ENCODE data around the gene ATP8B1. TPM values are rescaled to one million over a fixed set of nuclear protein-coding genes. Genes with fewer than 3 reads are reported as not detected.

ATP8B1 gene
- total and polyA plus RNA-seq, 2 of the 4 experiments (the other 2 are of a cell fraction) = 64.3 to 136 TPM

- Histone ChIP-seq H2BK15ac (ENCODE audit: low read depth, low read length) (0 out of 3 replicates have a peak overlapping the region, but pooled peaks have one; percentile 14), H3K9me1 (ENCODE audit: insufficient read depth, low read length) (peaks cover 11% of the 10 kb centered on the region), H3K4me1 (ENCODE audit: control insufficient read depth, insufficient read depth, low read length) (peaks cover 22% of the 10 kb centered on the region), H4K5ac (ENCODE audit: low read depth, low read length) (no peak overlapping the region), H2AK9ac (replicated peaks; ENCODE audit: low read depth, low read length, poor library complexity) (no peak overlapping the region), H2AK5ac (ENCODE audit: low read depth, low read length) (no peak overlapping the region), H3K27me3 (ENCODE audit: control insufficient read depth, insufficient read depth, low read length) (no peaks in the 10 kb centered on the region), H3K18ac (ENCODE audit: low read depth, low read length) (no peak overlapping the region; the same call in 1 of the 2 replicates), H3K4me2 (ENCODE audit: low read depth, low read length) (no peak overlapping the region), H2BK120ac (ENCODE audit: low read depth, low read length) (peak overlapping the region; percentile 80; the same call in 1 of the 2 replicates), H4K20me1 (ENCODE audit: insufficient read depth, low read length) (peaks cover 32% of the 10 kb centered on the region; the same call in 1 of the 2 replicates), H3K4me3 (ENCODE audit: insufficient read depth, low read depth, low read length) (no peak overlapping the region), H3K36me3 (ENCODE audit: control insufficient read depth, insufficient read depth, low read length) (no peaks in the 10 kb centered on the region), H3K9ac (ENCODE audit: low read depth, low read length) (no peak overlapping the region), H4K8ac (ENCODE audit: low read depth in 2 of 2, low read length in 2 of 2) (no peak overlapping the region), H3K14ac (replicated peaks; ENCODE audit: low read depth, low read length) (no peak overlapping the region; the same call in 1 of the 2 replicates), H3K27ac (ENCODE audit: insufficient read depth, low read length) (no peak overlapping the region), H2BK5ac (ENCODE audit: low read depth, low read length, poor library complexity, severe bottlenecking) (peak overlapping the region; percentile 95), H2AFZ (replicated peaks; ENCODE audit: low read length, poor library complexity) (no peak overlapping the region), H3K56ac (ENCODE audit: extremely low read depth, insufficient read depth, low read length) (no peak overlapping the region), H3K79me1 (ENCODE audit: low read depth in 1 of 2, low read length in 2 of 2) (peaks cover 17 to 62% of the 10 kb centered on the region in 2 experiments; a peak in 3 of 4 replicates), H3K4ac (ENCODE audit: low read depth, low read length) (peak overlapping the region; percentile 42; the same call in 1 of the 2 replicates), H3K23ac (ENCODE audit: low read depth, low read length) (peak overlapping the region; percentile 31; the same call in 1 of the 2 replicates), H2BK20ac (ENCODE audit: low read depth, low read length) (no peak overlapping the region; the same call in 1 of the 2 replicates), H4K91ac (ENCODE audit: insufficient read depth, low read depth, low read length) (no peak overlapping the region; the same call in 1 of the 2 replicates), H3K9me3 (ENCODE audit: control insufficient read depth, insufficient read depth, low read length) (no peaks in the 10 kb centered on the region)
- in situ Hi-C loops (cut with MboI; ENCODE audit: low sequenced_read_pairs) = no loop called here
- CTCF ChIA-PET = no interaction called here
- dilution Hi-C loops (cut with HindIII; ENCODE audit: low sequenced_read_pairs, unreplicated experiment) = no loop called here
- DNase-seq = no peak
- POLR2A ChIA-PET (ENCODE audit: unreplicated experiment) = interaction anchor here (0.5 kb wide), 1 partner anchor 11 kb away, joined by 11 read pairs; no protein-coding TSS in a partner anchor
- intact Hi-C loops (cut with micrococcal nuclease) = no loop called here
- ATAC-seq (ENCODE audit: low read depth) = no peak
- WGBS, 2 experiments (ENCODE audit: extremely low coverage in 2 of 2, insufficient read length in 1 of 2) = 76% methylated on average over 3 of the region's 11 CpGs; no CpG with 5 or more reads in 1 of the 2 experiments
- no TSS peak for BruUV-seq (replicated peaks)
- TF ChIP-seq NFE2L2 (IDR thresholded peaks at IDR 0.05; ENCODE audit: low read depth, low read length) = no peak
- TF ChIP-seq CTCF (conservative IDR thresholded peaks at IDR 0.05; ENCODE audit: low read depth, low read length) = no peak
- TF ChIP-seq FOS (IDR thresholded peaks at IDR 0.05; ENCODE audit: low read depth, low read length) = no peak
- no peak for TF ChIP-seq RAD21 (IDR thresholded peaks at IDR 0.05; ENCODE audit: low read length)
- no peak for TF ChIP-seq RCOR1 (IDR thresholded peaks at IDR 0.05; ENCODE audit: insufficient replicate concordance, low read length)
- no peak for TF ChIP-seq ELK1 (IDR thresholded peaks at IDR 0.05; ENCODE audit: borderline replicate concordance, low read depth, low read length)
- no peak for TF ChIP-seq CHD1 (IDR thresholded peaks at IDR 0.05; ENCODE audit: low read depth, low read length)
- no peak for TF ChIP-seq POLR2A (IDR thresholded peaks at IDR 0.05; ENCODE audit: low read depth, low read length)
- no peak for TF ChIP-seq MAFK (IDR thresholded peaks at IDR 0.05; ENCODE audit: low read depth, low read length)
- no peak for TF ChIP-seq SMC3 (IDR thresholded peaks at IDR 0.05; ENCODE audit: low read depth, low read length)
- no peak for TF ChIP-seq BHLHE40 (IDR thresholded peaks at IDR 0.05; ENCODE audit: low read depth, low read length)
- no peak for TF ChIP-seq CEBPB (IDR thresholded peaks at IDR 0.05; ENCODE audit: low read depth, low read length)
- no peak for TF ChIP-seq RFX5 (IDR thresholded peaks at IDR 0.05; ENCODE audit: low read depth, low read length)
- no peak for TF ChIP-seq MAZ (IDR thresholded peaks at IDR 0.05; ENCODE audit: borderline replicate concordance, low read depth, low read length)
- TF ChIP-seq USF2 (IDR thresholded peaks at IDR 0.05; ENCODE audit: low read depth, low read length) = no peak
Measured at GRCh38 chr18:57787068-57787685, 15.9 kb downstream of the ATP8B1 start.
